HG02678 (cell line): ENCODE measurements around the gene SPECC1L.
A peak's percentile ranks its signal among the peaks of the same experiment; 100 is the strongest.

Experiments
- ATAC-seq: cut with Tn5 transposase; IDR thresholded peaks from one replicate; pipeline ENCODE4 v1.9.1; 2021; ENCODE audit warnings: mild to moderate bottlenecking, moderate library complexity; ENCODE audit not compliant: unreplicated experiment

SPECC1L gene

GRCh38 chr22:24413736-24414385 lies 143.2 kb downstream of the SPECC1L start:
- no peak for ATAC-seq

GRCh38 chr22:24414523-24414922 lies 143.9 kb downstream of the SPECC1L start:
- ATAC-seq: no peak

GRCh38 chr22:24414984-24415945 lies 144.6 kb downstream of the SPECC1L start:
- no peak for ATAC-seq

- no peak for ATAC-seq
Observed at GRCh38 chr22:24416095-24416494, 145.5 kb downstream of the SPECC1L start.

- no peak for ATAC-seq
Observed at GRCh38 chr22:24416611-24417010, 146.0 kb downstream of the SPECC1L start.

- no peak for ATAC-seq
Observed at GRCh38 chr22:24417200-24417599, 146.6 kb downstream of the SPECC1L start.

- ATAC-seq: no peak
Observed at GRCh38 chr22:24417901-24418641, 147.4 kb downstream of the SPECC1L start.

GRCh38 chr22:24418786-24419474 lies 148.3 kb downstream of the SPECC1L start:
- no peak for ATAC-seq

GRCh38 chr22:24419475-24419850 lies 148.8 kb downstream of the SPECC1L start:
- ATAC-seq: no peak

GRCh38 chr22:24420072-24420976 lies 149.7 kb downstream of the SPECC1L start:
- ATAC-seq: no peak

- ATAC-seq: no peak
Observed at GRCh38 chr22:24420977-24421343, 150.3 kb downstream of the SPECC1L start.

- no peak for ATAC-seq
Observed at GRCh38 chr22:24421428-24421931, 150.8 kb downstream of the SPECC1L start.

GRCh38 chr22:24422102-24422665 lies 151.6 kb downstream of the SPECC1L start:
- no peak for ATAC-seq

GRCh38 chr22:24423519-24424000 lies 152.9 kb downstream of the SPECC1L start:
- peak; percentile 33 for ATAC-seq

GRCh38 chr22:24424001-24424900 lies 153.6 kb downstream of the SPECC1L start:
- ATAC-seq: no peak

GRCh38 chr22:24424901-24425775 lies 154.5 kb downstream of the SPECC1L start:
- no peak for ATAC-seq

- no peak for ATAC-seq
Observed at GRCh38 chr22:24426436-24426835, 155.8 kb downstream of the SPECC1L start.
